Thymus (tissue), 11 donors: ENCODE data around the gene PKLR. TPM values are rescaled to one million over a fixed set of nuclear protein-coding genes. Genes with fewer than 3 reads are reported as not detected.

Experiments
- DNase-seq, 9 donors: peaks; one replicate each; pipeline ENCODE4 v3.0.0-alpha.2; 2013; ENCODE audit warnings: low spot score in 9 of 9, low read depth in 6 of 9, missing footprints in 1 of 9
- H3K27ac ChIP-seq, 2 donors: one replicate each; pipeline ENCODE4 v1.5.1; 2013; ENCODE audit warnings: control low read depth in 1 of 2, low read depth in 1 of 2, low read length in 1 of 2, mild to moderate bottlenecking in 1 of 2, moderate library complexity in 1 of 2
- H3K27me3 ChIP-seq, 2 donors: one replicate each; pipeline ENCODE4 v1.5.1; 2013; ENCODE audit warnings: low read length in 1 of 2; ENCODE audit not compliant: control insufficient read depth in 2 of 2, insufficient read depth in 1 of 2
- H3K36me3 ChIP-seq, 2 donors: one replicate each; pipeline ENCODE4 v1.5.1; 2013; ENCODE audit warnings: low read length in 1 of 2, mild to moderate bottlenecking in 1 of 2, moderate library complexity in 1 of 2; ENCODE audit not compliant: control insufficient read depth in 2 of 2, insufficient read depth in 2 of 2
- H3K4me1 ChIP-seq, 2 donors: one replicate each; pipeline ENCODE4 v1.5.1; 2013; ENCODE audit warnings: low read length in 2 of 2; ENCODE audit not compliant: control insufficient read depth in 2 of 2, insufficient read depth in 2 of 2
- H3K4me3 ChIP-seq, 2 donors: one replicate each; pipeline ENCODE4 v1.5.1; 2013; ENCODE audit warnings: low read length in 2 of 2, control low read depth in 1 of 2, mild to moderate bottlenecking in 1 of 2
- H3K9me3 ChIP-seq, 2 donors: one replicate each; pipeline ENCODE4 v1.5.1; 2013; ENCODE audit warnings: low read length in 1 of 2, mild to moderate bottlenecking in 1 of 2; ENCODE audit not compliant: control insufficient read depth in 2 of 2, insufficient read depth in 1 of 2
- WGBS: extraction: QIAGEN DNeasy Blood & Tissue Kit; methylation state at CpG from one replicate; pipeline ENCODE4 v1.1.7; 2013; 5-methylcytosine and 5-hydroxymethylcytosine counted together
- polyA plus RNA-seq: library from polyadenylated mRNA; stranded (reverse); fragments of 200-250 nt; gene quantifications from one replicate; pipeline ENCODE4 v1.2.3, GENCODE V29; 2013
- total RNA-seq: library from RNA; stranded (reverse); fragments of 120-200 nt; gene quantifications from one replicate; pipeline ENCODE4 v1.2.4, GENCODE V29; 2013
- donor health status: healthy.

PKLR gene
- total and polyA plus RNA-seq, 2 donors, result 0.05 to 0.19 TPM

- Histone ChIP-seq H3K27me3 (peaks cover 0 to 6% of the 10 kb centered on the region in 2 donors), H3K4me3 (peak overlapping the region; percentile 81 to 95), H3K9me3 (no peaks in the 10 kb centered on the region), H3K4me1 (peaks cover 15 to 28% of the 10 kb centered on the region in 2 donors), H3K36me3 (peaks cover 32 to 33% of the 10 kb centered on the region in 2 donors), H3K27ac (peak overlapping the region; percentile 81 to 92)
- 8% methylated on average over 44 of the region's 44 CpGs for WGBS
- peak in 2 of 9 donors; percentile 41 to 59 for DNase-seq
Measured at GRCh38 chr1:155272466-155273342, 28.5 kb downstream of the PKLR start.

GRCh38 chr1:155269381-155269780, 31.9 kb downstream of the PKLR start:
- peaks cover 55 to 64% of the 10 kb centered on the region in 2 donors for H3K36me3 ChIP-seq
- no peak overlapping the region for H3K4me3 ChIP-seq
- DNase-seq, result no peak
- H3K27ac ChIP-seq, result no peak overlapping the region
- H3K4me1 ChIP-seq, result peaks cover 7 to 14% of the 10 kb centered on the region in 2 donors
- no peaks in the 10 kb centered on the region for H3K9me3 ChIP-seq
- 97% methylated on average over 21 of the region's 21 CpGs for WGBS
- H3K27me3 ChIP-seq, result no peaks in the 10 kb centered on the region

GRCh38 chr1:155268630-155269029, 32.6 kb downstream of the PKLR start:
- no peaks in the 10 kb centered on the region for H3K9me3 ChIP-seq
- no peaks in the 10 kb centered on the region for H3K27me3 ChIP-seq
- no peak overlapping the region for H3K27ac ChIP-seq
- no peak for DNase-seq
- H3K4me1 ChIP-seq, result peaks cover 3 to 10% of the 10 kb centered on the region in 2 donors
- peaks cover 62 to 72% of the 10 kb centered on the region in 2 donors for H3K36me3 ChIP-seq
- 98% methylated on average over 21 of the region's 21 CpGs for WGBS
- H3K4me3 ChIP-seq, result no peak overlapping the region

GRCh38 chr1:155267373-155267772, 33.9 kb downstream of the PKLR start:
- Histone ChIP-seq H3K4me3 (no peak overlapping the region), H3K27ac (no peak overlapping the region), H3K4me1 (peaks cover 5 to 6% of the 10 kb centered on the region in 2 donors), H3K9me3 (no peaks in the 10 kb centered on the region), H3K27me3 (no peaks in the 10 kb centered on the region), H3K36me3 (peaks cover 63 to 84% of the 10 kb centered on the region in 2 donors)
- WGBS, result 100% methylated on average over 2 of the region's 2 CpGs
- no peak for DNase-seq

- no peaks in the 10 kb centered on the region for H3K9me3 ChIP-seq
- peaks cover 63 to 85% of the 10 kb centered on the region in 2 donors for H3K36me3 ChIP-seq
- no peak for DNase-seq
- no peak overlapping the region for H3K27ac ChIP-seq
- H3K4me1 ChIP-seq, result peaks cover 5 to 8% of the 10 kb centered on the region in 2 donors
- no peaks in the 10 kb centered on the region for H3K27me3 ChIP-seq
- 96% methylated on average over 6 of the region's 6 CpGs for WGBS
- no peak overlapping the region for H3K4me3 ChIP-seq
Measured at GRCh38 chr1:155266553-155266952, 34.7 kb downstream of the PKLR start.

GRCh38 chr1:155263067-155263466, 38.2 kb downstream of the PKLR start:
- H3K27me3 ChIP-seq, result no peaks in the 10 kb centered on the region
- H3K27ac ChIP-seq, result no peak overlapping the region
- peaks cover 9 to 18% of the 10 kb centered on the region in 2 donors for H3K4me1 ChIP-seq
- over 99% methylated on average over 11 of the region's 11 CpGs for WGBS
- H3K36me3 ChIP-seq, result peaks cover 38 to 75% of the 10 kb centered on the region in 2 donors
- DNase-seq, result no peak
- H3K4me3 ChIP-seq, result no peak overlapping the region
- no peaks in the 10 kb centered on the region for H3K9me3 ChIP-seq

- H3K36me3 ChIP-seq, result peaks cover 32 to 69% of the 10 kb centered on the region in 2 donors
- H3K27me3 ChIP-seq, result no peaks in the 10 kb centered on the region
- peaks cover 9 to 18% of the 10 kb centered on the region in 2 donors for H3K4me1 ChIP-seq
- no peaks in the 10 kb centered on the region for H3K9me3 ChIP-seq
- DNase-seq, result peak; percentile 70 to 92 (median 84)
- 3% methylated on average over 47 of the region's 47 CpGs for WGBS
- H3K27ac ChIP-seq, result peak within 1 kb of the TSS; percentile 67 to 86
- H3K4me3 ChIP-seq, result peak within 1 kb of the TSS; percentile 86 to 88
Measured at GRCh38 chr1:155261852-155262673, 39.2 kb downstream of the PKLR start, which contains the start of gene SCAMP3. Gene SCAMP3, minus strand, starts transcription at chr1:155262360. Its CDS starts 209 bp downstream, at chr1:155262151.

GRCh38 chr1:155261493-155261851, 39.8 kb downstream of the PKLR start:
- H3K27me3 ChIP-seq, result no peaks in the 10 kb centered on the region
- DNase-seq, result peak in 2 of 9 donors; percentile 23 to 41
- no peaks in the 10 kb centered on the region for H3K9me3 ChIP-seq
- peaks cover 33 to 67% of the 10 kb centered on the region in 2 donors for H3K36me3 ChIP-seq
- WGBS, result 1% methylated on average over 9 of the region's 9 CpGs
- peak overlapping the region; percentile 86 to 88 for H3K4me3 ChIP-seq
- H3K27ac ChIP-seq, result peak overlapping the region; percentile 67 to 86
- H3K4me1 ChIP-seq, result peaks cover 9 to 18% of the 10 kb centered on the region in 2 donors
